CD4-positive, alpha-beta T cell treated with Interleukin-1 beta for 1 hour (primary cell): ENCODE results near the gene ZFAND3.

ENCODE experiments used
- DNase-seq, 2 donors: peaks; one replicate each; pipeline ENCODE4 v3.0.0-alpha.2; 2020 to 2022

ZFAND3 gene

DNA sequence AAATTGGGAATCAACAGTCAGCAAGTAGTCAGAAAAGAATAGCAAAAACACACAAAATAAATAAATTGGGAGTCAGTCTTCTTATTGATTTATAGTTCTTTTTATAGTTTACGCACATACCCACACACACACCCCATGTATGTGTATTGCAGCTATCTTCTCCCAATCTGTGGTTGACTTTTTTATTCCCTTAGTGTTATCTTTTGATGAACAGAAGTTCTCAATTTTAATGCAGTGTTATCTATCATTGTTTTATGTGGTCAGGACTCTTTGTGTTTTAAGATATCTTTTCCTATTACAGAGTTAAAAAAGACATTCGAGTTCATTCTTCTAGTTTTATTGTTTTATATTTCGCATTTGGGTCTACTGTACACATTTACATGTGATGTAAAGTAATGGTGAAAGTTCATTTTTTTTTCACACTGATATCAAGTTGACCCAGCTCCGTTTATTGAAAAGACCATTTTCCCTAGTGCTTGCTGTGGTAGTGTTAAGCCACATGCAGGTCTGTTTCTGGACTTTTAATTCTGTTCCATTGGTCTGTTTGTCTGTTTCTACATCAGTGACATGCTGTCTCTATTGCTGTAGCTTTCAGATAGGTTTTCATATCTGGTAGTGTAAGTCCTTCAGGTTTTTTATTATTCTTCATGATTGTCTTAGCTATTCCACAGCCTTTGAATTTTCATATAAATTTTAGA, 78.4 kb downstream of the ZFAND3 start:
- DNase-seq, result no peak

DNA sequence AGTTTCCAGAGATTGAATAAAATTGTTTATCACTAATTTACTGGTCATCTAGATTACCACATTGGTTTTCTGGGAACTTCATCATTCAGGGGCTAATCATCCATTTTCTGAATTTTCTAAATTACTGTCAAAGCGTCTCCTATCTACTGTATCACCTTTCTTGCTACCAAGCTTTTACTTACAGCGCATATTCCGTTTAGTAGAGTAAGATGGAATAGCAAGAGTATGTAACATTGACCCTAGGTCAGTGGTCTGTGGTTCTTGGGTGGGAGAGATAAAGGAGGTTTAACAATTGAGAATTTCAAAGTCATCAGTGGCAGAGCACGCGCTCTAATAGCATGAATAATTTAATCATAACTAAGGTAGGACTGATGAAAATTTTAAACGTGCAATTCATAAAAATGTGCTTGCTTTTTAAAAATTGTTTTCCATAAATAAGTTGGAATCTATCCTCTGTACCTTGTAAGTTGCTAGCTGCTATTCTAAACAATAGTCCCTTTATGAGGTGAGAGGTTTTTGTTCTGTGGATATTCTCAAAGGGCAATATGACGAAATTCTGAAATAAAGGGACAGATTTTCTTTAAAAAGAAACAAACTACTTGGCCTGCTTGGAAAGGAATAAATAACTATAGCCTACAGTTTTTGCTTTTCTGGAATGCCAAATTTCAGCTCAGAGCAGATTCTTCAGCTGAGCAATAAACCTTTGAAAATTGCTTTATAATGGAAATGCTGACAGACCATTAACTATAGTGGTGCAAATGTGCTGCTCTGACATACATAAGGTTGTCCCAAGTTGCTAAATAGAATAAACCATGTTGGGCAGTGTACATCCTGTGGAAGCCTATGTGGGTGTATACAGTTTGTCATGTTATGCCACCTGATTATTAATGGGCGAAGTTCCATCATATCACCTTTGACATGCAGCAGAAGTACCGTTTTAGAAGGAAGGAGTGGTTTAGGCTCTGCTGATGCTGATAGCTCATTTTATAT, 84.1 kb downstream of the ZFAND3 start:
- no peak for DNase-seq

DNA sequence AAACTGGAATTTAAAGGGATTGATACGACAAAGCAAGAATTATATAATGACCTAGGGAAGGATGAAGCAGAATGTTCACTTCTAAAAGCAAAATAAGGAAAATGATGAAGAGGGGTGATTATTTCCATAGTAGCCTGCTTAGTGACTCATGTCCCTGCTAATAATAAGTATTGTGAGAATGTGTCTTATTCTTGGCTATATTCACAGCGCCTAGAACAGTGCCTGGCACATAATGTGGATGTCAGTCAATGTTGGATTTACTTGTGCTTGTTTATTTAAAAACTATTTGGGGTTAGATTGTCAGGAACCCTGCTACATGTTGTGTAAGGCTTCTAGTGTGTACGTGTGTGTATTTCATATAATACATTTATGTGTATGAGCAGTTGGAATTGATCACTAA, 85.1 kb downstream of the ZFAND3 start:
- no peak for DNase-seq

- DNase-seq, result no peak
Measured at GRCh38 chr6:37906121-37906520, 86.6 kb downstream of the ZFAND3 start.

GRCh38 chr6:37910998-37911397, 91.5 kb downstream of the ZFAND3 start:
- no peak for DNase-seq

DNA sequence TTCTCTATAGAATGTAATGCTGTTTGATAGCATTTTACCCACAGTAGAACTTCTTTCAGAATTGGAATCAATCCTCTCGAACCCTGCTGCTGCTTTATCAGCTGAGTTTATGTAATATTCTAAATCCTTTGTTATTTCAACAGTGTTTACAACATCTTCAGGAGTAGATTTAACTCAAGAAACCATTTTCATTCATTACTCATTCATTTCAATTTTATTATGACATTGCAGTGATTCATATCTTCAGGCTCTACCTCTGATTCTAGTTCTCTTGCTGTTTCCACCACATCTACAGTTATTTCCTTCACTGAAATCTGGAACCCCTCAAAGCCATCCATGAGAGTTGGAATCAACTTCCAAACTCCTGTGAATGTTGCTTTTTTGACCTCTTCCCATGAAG, 93.7 kb downstream of the ZFAND3 start:
- DNase-seq, result no peak

DNA sequence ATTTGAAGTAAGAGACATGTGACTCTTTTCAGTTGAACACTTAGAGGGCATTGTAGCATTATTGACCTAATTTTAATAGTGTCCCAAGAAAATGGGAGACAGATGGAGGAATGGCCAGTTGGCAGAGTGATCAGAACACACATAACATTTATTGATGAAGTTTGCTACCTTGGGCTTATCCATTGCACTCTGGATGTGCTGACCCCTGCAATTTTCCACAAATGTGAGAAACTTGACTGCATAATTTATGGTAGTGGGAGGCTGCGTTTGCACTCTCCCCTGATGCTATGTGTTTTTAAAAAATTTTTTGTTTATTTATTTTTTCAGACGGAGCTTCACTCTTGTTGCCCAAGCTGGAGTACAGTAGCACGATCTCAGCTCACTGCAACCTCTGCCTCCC, 95.9 kb downstream of the ZFAND3 start:
- DNase-seq, result no peak

GRCh38 chr6:37916149-37916548, 96.6 kb downstream of the ZFAND3 start:
- no peak for DNase-seq

DNA sequence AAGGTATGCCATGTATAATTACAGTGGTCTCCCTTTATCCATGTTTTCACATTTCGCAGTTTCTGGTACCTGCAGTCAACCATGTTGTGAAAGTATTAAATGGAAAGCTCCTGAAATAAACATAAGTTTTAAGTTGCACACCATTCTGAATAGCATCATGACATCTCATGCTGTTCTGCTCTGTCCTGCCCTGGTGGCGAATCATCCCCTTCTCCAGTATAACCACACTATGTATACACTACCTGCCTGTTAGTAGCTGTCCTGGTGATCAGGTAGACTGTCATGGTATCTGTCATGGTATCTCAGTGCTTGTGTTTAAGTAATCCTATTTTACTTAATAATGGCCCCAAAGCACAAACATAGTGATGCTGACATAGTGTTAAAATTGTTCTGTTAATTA, 97.1 kb downstream of the ZFAND3 start:
- DNase-seq, result no peak

- no peak for DNase-seq
Measured at GRCh38 chr6:37917566-37917965, 98.0 kb downstream of the ZFAND3 start.

DNA sequence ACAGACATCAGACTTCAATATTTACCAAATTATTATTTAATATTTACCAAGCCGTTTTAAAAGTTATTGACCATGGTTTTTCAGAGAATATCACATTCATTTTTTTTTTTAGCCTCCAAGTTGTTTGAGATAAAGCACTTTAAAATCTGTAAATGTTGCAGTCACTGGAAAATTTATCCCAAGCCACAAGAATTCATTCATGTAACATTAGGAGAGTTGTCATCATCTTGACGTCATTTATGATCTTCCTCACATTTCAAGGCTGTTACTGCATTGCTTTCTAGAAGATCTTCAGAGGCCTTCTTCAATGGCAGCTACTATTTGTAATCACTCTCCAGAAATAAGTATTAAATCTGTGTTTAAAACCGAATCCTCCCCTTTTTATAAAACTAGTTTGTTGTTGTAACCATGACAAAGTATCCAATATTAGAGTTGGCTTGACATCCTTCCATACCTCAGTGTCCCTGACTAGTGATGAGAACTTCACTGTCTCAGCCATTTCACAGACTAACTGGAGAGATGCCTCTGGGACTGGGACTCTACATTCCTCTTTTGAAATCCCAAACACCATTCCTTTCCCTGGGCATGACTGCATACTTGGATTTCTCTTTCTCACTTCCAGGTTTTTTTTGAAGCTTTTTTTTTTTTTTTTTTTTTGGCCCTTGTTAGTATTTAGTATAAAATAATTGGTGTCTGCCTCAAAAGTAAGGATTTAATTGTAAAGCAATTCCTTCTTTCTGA, 100.1 kb downstream of the ZFAND3 start:
- no peak for DNase-seq

GRCh38 chr6:37920667-37921066, 101.1 kb downstream of the ZFAND3 start:
- DNase-seq, result no peak

GRCh38 chr6:37922563-37922962, 103.0 kb downstream of the ZFAND3 start:
- no peak for DNase-seq

DNA sequence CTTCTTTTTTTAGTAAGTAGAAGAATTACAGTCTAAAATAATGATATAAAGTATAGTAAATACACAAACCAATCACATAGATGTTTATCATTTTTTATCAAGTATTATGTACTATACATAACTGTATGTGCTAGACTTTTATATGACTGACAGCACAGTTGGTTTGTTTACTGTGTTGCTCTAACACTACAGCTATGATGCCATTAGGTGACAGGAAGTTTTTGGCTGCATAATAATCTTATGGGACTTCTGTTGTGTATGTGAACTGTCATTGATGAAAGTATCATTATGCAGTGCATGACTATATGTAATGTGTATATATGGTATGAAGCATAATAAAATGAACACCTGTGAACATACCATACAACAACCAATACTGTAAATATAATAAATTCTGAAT, 104.0 kb downstream of the ZFAND3 start:
- DNase-seq, result no peak

DNA sequence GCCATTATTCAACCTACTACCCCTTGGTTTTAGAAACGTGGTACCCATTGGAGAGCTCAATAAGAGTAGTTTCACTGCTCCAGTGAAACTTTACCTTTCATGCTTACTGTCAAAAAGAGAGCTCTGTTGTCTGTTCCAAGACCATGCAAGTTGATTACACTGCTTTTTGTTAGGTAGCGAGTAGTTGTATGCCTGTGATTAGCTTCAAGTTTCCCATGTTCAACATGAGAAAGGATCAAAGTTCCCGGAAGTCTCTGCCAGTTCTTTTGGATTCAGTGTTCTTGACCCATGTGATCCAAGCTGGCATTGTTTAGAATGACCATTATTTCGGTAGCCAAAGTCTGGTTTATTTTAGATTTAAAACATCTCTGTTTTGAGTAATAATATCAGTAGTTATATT, 107.1 kb downstream of the ZFAND3 start:
- DNase-seq, result no peak

- no peak for DNase-seq
Measured at GRCh38 chr6:37928217-37928616, 108.7 kb downstream of the ZFAND3 start.

DNA sequence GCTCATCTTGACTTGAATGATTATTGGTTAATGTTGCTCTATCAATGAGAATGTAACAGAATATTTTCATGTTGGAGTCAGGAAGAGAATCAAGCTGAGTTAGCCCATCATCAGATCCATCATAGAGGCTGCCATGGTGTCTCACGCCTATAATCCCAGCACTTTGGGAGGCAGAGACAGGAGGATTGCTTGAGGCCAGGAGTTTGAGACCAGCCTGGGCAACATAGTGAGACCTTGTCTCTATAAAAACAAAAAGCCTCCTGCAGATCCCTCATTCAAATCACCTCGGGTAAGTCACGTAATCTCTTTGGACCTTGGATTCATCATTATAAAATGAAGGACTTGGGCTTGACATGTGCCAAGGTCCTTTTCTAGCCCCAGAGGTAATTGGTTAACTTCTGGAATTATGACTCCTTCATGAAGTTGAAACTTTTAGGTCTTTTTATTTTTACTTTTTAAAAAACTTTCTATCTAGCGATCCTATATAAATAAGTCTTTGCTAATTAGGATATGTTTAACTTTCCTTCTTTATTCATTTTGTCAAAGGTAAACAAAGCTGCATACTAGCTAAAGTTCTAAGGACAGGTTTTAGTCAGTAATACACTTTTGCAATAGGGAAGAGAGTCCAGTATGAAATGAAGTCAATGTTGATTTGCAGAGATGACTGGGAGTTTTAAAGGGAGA, 110.9 kb downstream of the ZFAND3 start:
- no peak for DNase-seq

GRCh38 chr6:37931066-37931465, 111.5 kb downstream of the ZFAND3 start:
- DNase-seq, result no peak

- DNase-seq, result no peak
Measured at GRCh38 chr6:37934276-37934675, 114.7 kb downstream of the ZFAND3 start.

DNA sequence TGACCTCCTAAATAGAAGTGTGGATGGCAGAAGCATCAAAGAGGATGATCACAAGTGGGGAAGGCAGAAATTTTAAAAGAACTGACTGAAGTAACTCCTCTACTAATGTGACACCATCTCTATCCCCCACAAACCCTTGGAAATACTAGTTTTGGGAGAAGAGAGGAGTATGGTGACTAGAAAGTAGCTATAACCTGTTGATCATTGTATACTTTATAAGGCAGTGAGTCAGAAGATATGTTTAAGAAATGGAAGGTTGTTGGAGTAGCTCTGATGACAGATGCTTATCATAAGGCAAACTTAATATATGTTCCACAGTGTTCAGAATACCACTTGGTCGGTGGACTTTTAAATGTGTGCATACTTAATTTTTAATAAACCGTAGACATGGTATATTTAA, 116.6 kb downstream of the ZFAND3 start:
- no peak for DNase-seq

GRCh38 chr6:37936906-37937305, 117.4 kb downstream of the ZFAND3 start:
- peak in 1 of 2 donors; percentile 1 for DNase-seq

GRCh38 chr6:37938909-37939308, 119.4 kb downstream of the ZFAND3 start:
- DNase-seq, result no peak
